HTERT RPE-1 (cell line): ENCODE data around the gene SNX7.

Experiments
- in situ Hi-C: fragments of 300-500 bp; cut with MboI; formaldehyde crosslinking; loops from 4 replicates; pipeline ENCODE4 v1.14.3; 2020; ENCODE audit warnings: low sequenced_read_pairs

SNX7 gene

GRCh38 chr1:98696077-98696476 lies 34.6 kb downstream of the SNX7 start:
- in situ Hi-C loops: no loop called here

- in situ Hi-C loops: no loop called here
Observed at GRCh38 chr1:98697781-98698180, 36.3 kb downstream of the SNX7 start.

GRCh38 chr1:98698625-98699024 lies 37.1 kb downstream of the SNX7 start:
- in situ Hi-C loops: no loop called here

GRCh38 chr1:98700228-98700627 lies 38.7 kb downstream of the SNX7 start:
- in situ Hi-C loops: no loop called here

GRCh38 chr1:98702976-98703375 lies 41.5 kb downstream of the SNX7 start:
- in situ Hi-C loops: no loop called here

GRCh38 chr1:98704474-98704873 lies 43.0 kb downstream of the SNX7 start:
- in situ Hi-C loops: no loop called here

- in situ Hi-C loops: no loop called here
Observed at GRCh38 chr1:98704971-98705370, 43.5 kb downstream of the SNX7 start.

- in situ Hi-C loops: no loop called here
Observed at GRCh38 chr1:98705591-98705990, 44.1 kb downstream of the SNX7 start.

- in situ Hi-C loops: no loop called here
Observed at GRCh38 chr1:98706173-98706843, 44.8 kb downstream of the SNX7 start.

- in situ Hi-C loops: no loop called here
Observed at GRCh38 chr1:98707556-98707955, 46.0 kb downstream of the SNX7 start.

GRCh38 chr1:98709906-98710305 lies 48.4 kb downstream of the SNX7 start:
- in situ Hi-C loops: no loop called here

- in situ Hi-C loops: no loop called here
Observed at GRCh38 chr1:98723574-98723973, 62.1 kb downstream of the SNX7 start.

- in situ Hi-C loops: no loop called here
Observed at GRCh38 chr1:98732985-98733781, 71.7 kb downstream of the SNX7 start.

- in situ Hi-C loops: no loop called here
Observed at GRCh38 chr1:98733782-98734112, 72.2 kb downstream of the SNX7 start.

- in situ Hi-C loops: no loop called here
Observed at GRCh38 chr1:98735756-98736155, 74.2 kb downstream of the SNX7 start.

GRCh38 chr1:98737835-98738234 lies 76.3 kb downstream of the SNX7 start:
- in situ Hi-C loops: no loop called here

- in situ Hi-C loops: no loop called here
Observed at GRCh38 chr1:98739762-98740161, 78.2 kb downstream of the SNX7 start.

GRCh38 chr1:98741164-98741563 lies 79.6 kb downstream of the SNX7 start:
- in situ Hi-C loops: no loop called here

GRCh38 chr1:98749152-98749756 lies 87.7 kb downstream of the SNX7 start:
- in situ Hi-C loops: no loop called here

GRCh38 chr1:98754176-98754575 lies 92.7 kb downstream of the SNX7 start:
- in situ Hi-C loops: no loop called here

GRCh38 chr1:98761219-98761865 lies 99.8 kb downstream of the SNX7 start:
- in situ Hi-C loops: no loop called here
